Upper lobe of left lung (tissue), 4 donors: Measurements from ENCODE around the gene ANKRD63.

ENCODE experiments used
- CTCF ChIP-seq, 6 experiments: fragments of 450-650 bp in 4 of 6; fragments of 200-600 bp in 2 of 6; sonication (generic) in 2 of 6; IDR thresholded peaks; one replicate each; pipeline ENCODE4 v1.5.1; 2016 to 2019; ENCODE audit warnings: antibody characterized with exemption in 6 of 6
- EP300 ChIP-seq, 4 donors: sonication (generic); formaldehyde crosslinking; IDR thresholded peaks; one replicate each; pipeline ENCODE4 v1.5.1; 2017; ENCODE audit warnings: antibody characterized with exemption in 4 of 4, control low read depth in 2 of 4
- POLR2A ChIP-seq, 4 donors: fragments of 450-650 bp; IDR thresholded peaks; one replicate each; pipeline ENCODE4 v1.5.1; 2016 to 2017; ENCODE audit warnings: antibody characterized with exemption in 4 of 4, mild to moderate bottlenecking in 2 of 4
- POLR2AphosphoS5 ChIP-seq, 2 donors: sonication (generic); formaldehyde crosslinking; IDR thresholded peaks; one replicate each; pipeline ENCODE4 v1.5.1; 2017; ENCODE audit warnings: antibody characterized with exemption in 2 of 2

DNA sequence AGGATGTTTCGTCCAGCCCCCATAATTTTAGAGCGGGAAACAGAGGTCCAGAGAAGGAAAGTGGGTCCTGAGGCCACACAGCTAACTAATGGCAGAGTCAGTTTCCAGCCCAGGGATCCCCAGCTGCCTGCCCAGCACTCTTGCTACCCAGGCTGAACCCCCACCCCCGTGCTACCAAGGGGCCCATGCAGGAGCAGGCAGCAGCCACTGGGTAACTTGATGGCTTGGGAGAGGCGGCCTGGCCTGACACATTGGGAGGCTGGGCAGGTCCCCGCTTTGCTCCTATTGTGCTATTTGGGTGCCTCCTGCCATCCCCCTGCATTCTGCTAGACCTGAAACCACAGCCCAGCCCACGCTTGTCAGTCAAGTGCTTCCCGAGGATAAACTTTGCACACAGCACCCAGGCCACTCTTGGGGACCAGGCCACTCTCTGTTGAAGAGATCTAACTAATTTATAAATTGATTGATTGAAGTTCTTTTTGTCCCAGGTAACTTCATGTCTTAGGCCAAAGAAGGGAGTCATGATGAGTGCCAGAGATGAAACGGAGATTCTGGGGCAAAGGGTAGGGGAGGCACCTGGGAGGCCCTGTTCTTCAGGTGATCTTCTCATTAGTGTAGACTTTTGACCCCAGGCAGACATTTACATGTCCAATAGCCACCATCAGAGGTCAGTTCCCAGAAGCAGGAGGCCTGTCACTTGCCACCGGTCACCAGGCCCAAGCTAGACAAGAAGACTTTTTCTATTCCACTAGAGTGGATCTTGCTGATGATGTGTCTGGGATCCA lies 37.0 kb downstream of the ANKRD63 start:
- no peak for TF ChIP-seq POLR2AphosphoS5 (IDR thresholded peaks at IDR 0.05)
- no peak for TF ChIP-seq POLR2A (IDR thresholded peaks at IDR 0.05)
- TF ChIP-seq CTCF (IDR thresholded peaks at IDR 0.05), result no peak
- no peak for TF ChIP-seq EP300 (IDR thresholded peaks at IDR 0.05)
